SK-N-SH (cell line): ENCODE results near the gene RAB11FIP5. TPM values are rescaled to one million over a fixed set of nuclear protein-coding genes. Genes with fewer than 3 reads are reported as not detected.

Experiments
- CTCF ChIA-PET: fragments of 300-600, 350-600 bp; formaldehyde crosslinking; extraction: SDS; loops from one replicate; lab custom pipeline; 2021; lab: Yijun Ruan, JAX
- POLR2A ChIA-PET: fragments of 350-600 bp; sonication (Branson Sonifier 250); formaldehyde crosslinking; extraction: SDS; loops from one replicate; lab custom pipeline; 2020; ENCODE audit warnings: antibody characterized with exemption, inconsistent platforms; lab: Yijun Ruan, JAX
- DNase-seq: peaks from one replicate; pipeline ENCODE4 v3.0.0; 2012
- H2AFZ ChIP-seq: fragments of 200-600 bp; sonication (generic); 2 replicates; pipeline ENCODE4 v1.8.1; 2016; ENCODE audit warnings: antibody characterized with exemption, mild to moderate bottlenecking, low read depth
- H3F3A ChIP-seq: fragments of 200-600 bp; sonication (generic); replicated peaks from 2 replicates; pipeline ENCODE3; 2016; ENCODE audit warnings: antibody characterized with exemption, mild to moderate bottlenecking; ENCODE audit not compliant: insufficient read depth
- H3K27ac ChIP-seq, 2 experiments: fragments of 200-500 bp in 1 of 2; fragments of 200-600 bp in 1 of 2; sonication (Bioruptor generic) in 1 of 2; sonication (generic), shearing (Covaris generic) in 1 of 2; 2 replicates each; pipeline versions ENCODE4 v1.5.1 to v1.6.1; 2014 to 2016; ENCODE audit warnings: low read depth in 2 of 2, inconsistent platforms in 1 of 2, low read length in 1 of 2, mild to moderate bottlenecking in 1 of 2, mixed read lengths in 1 of 2
- H3K27me3 ChIP-seq: fragments of 200-600 bp; sonication (generic), shearing (Covaris generic); 2 replicates; pipeline ENCODE4 v1.6.1; 2016; ENCODE audit warnings: mixed run types; ENCODE audit not compliant: insufficient read depth
- H3K36me3 ChIP-seq, 2 experiments: fragments of 200-500 bp in 1 of 2; fragments of 200-600 bp in 1 of 2; sonication (Bioruptor generic) in 1 of 2; sonication (generic) in 1 of 2; replicated peaks in 1 of 2; 2 replicates each; pipeline versions ENCODE3 to v1.5.1; 2014 to 2016; ENCODE audit warnings: low read length in 1 of 2, mild to moderate bottlenecking in 1 of 2; ENCODE audit not compliant: insufficient read depth in 2 of 2, control insufficient read depth in 1 of 2
- H3K4me1 ChIP-seq, 2 experiments: fragments of 200-500 bp in 1 of 2; fragments of 200-600 bp in 1 of 2; sonication (Bioruptor generic) in 1 of 2; sonication (generic), shearing (Covaris generic) in 1 of 2; 2 replicates each; pipeline versions ENCODE4 v1.5.1 to v1.6.1; 2014 to 2016; ENCODE audit warnings: low read depth in 1 of 2, low read length in 1 of 2, mixed run types in 1 of 2; ENCODE audit not compliant: insufficient read depth in 2 of 2, control insufficient read depth in 1 of 2
- H3K4me2 ChIP-seq: fragments of 200-600 bp; sonication (generic), shearing (Covaris generic); 2 replicates; pipeline ENCODE4 v1.6.1; 2017; ENCODE audit warnings: mixed run types
- H3K4me3 ChIP-seq, 2 experiments: fragments of 200-500 bp in 1 of 2; fragments of 200-600 bp in 1 of 2; sonication (Bioruptor generic) in 1 of 2; sonication (generic), shearing (Covaris generic) in 1 of 2; 2 replicates each; pipeline versions ENCODE4 v1.5.1 to v1.8.1; 2014 to 2016; ENCODE audit warnings: low read depth in 2 of 2, inconsistent platforms in 1 of 2, low read length in 1 of 2, mild to moderate bottlenecking in 1 of 2, mixed read lengths in 1 of 2, moderate library complexity in 1 of 2
- H3K79me2 ChIP-seq: fragments of 200-600 bp; sonication (generic); 2 replicates; pipeline ENCODE4 v1.8.1; 2017; ENCODE audit warnings: mild to moderate bottlenecking; ENCODE audit not compliant: insufficient read depth
- H3K9ac ChIP-seq: fragments of 200-600 bp; sonication (generic); 2 replicates; pipeline ENCODE4 v1.6.1; 2017; ENCODE audit warnings: mixed run types
- H3K9me2 ChIP-seq: fragments of 200-600 bp; sonication (generic); 2 replicates; pipeline ENCODE4 v1.6.1; 2017; ENCODE audit warnings: mixed run types
- H3K9me3 ChIP-seq: fragments of 200-600 bp; sonication (generic); 2 replicates; pipeline ENCODE4 v1.6.1; 2017; ENCODE audit warnings: mixed run types, mild to moderate bottlenecking, moderate library complexity
- H4K20me1 ChIP-seq: fragments of 200-600 bp; sonication (generic); 2 replicates; pipeline ENCODE4 v1.6.1; 2017; ENCODE audit warnings: mild to moderate bottlenecking, mixed run types; ENCODE audit not compliant: insufficient read depth
- FOSL2 ChIP-seq: IDR thresholded peaks from 2 replicates; pipeline ENCODE4 v1.4.0; 2012; ENCODE audit warnings: low read depth, mild to moderate bottlenecking, moderate library complexity, borderline replicate concordance
- FOXM1 ChIP-seq: IDR thresholded peaks from 2 replicates; pipeline ENCODE4 v1.4.0; 2012; ENCODE audit warnings: low read depth, mild to moderate bottlenecking
- JUND ChIP-seq: IDR thresholded peaks from 2 replicates; pipeline ENCODE4 v1.4.0; 2012
- NRF1 ChIP-seq: IDR thresholded peaks from 2 replicates; pipeline ENCODE4 v1.6.1; 2012; ENCODE audit warnings: low read depth, mild to moderate bottlenecking, low read length
- RAD21 ChIP-seq: IDR thresholded peaks from 2 replicates; pipeline ENCODE4 v1.6.1; 2012; ENCODE audit warnings: mild to moderate bottlenecking, low read length
- RCOR1 ChIP-seq: fragments of 150-350 bp; IDR thresholded peaks from 2 replicates; pipeline ENCODE4 v1.6.1; 2017; ENCODE audit warnings: antibody characterized with exemption, low read length
- RFX5 ChIP-seq: IDR thresholded peaks from 2 replicates; pipeline ENCODE4 v1.6.1; 2012; ENCODE audit warnings: mild to moderate bottlenecking, improper control_type of control experiment, low read length
- SIN3A ChIP-seq: IDR thresholded peaks from 2 replicates; pipeline ENCODE4 v1.6.1; 2012; ENCODE audit warnings: low read depth, mild to moderate bottlenecking, low read length, moderate library complexity, borderline replicate concordance
- TCF12 ChIP-seq: IDR thresholded peaks from 2 replicates; pipeline ENCODE4 v1.4.0; 2012
- TEAD4 ChIP-seq: IDR thresholded peaks from 2 replicates; pipeline ENCODE4 v1.4.0; 2012; ENCODE audit warnings: mild to moderate bottlenecking, borderline replicate concordance; ENCODE audit not compliant: insufficient read depth
- WGBS: methylation state at CpG from one replicate; pipeline ENCODE4 v1.1.6; 2017; ENCODE audit warnings: low lambda C conversion rate; 5-methylcytosine and 5-hydroxymethylcytosine counted together
- polyA plus RNA-seq, 3 experiments: library from polyadenylated mRNA; depleted of rRNA; stranded (reverse); fragments of >200 nt; gene quantifications; 2 replicates each; pipeline ENCODE4 v1.2.3, GENCODE V29; 2012
- TF ChIP-seq, protein P1 (sequence below): fragments of 150-350 bp; IDR thresholded peaks from 2 replicates; pipeline ENCODE4 v1.6.1; 2017; ENCODE audit warnings: antibody characterized with exemption, low read length, low read depth, borderline replicate concordance
- TF ChIP-seq, protein P2 (sequence below): IDR thresholded peaks from 2 replicates; pipeline ENCODE4 v1.4.0; 2012; ENCODE audit warnings: low read depth, borderline replicate concordance
- TF ChIP-seq, protein P3 (sequence below): IDR thresholded peaks from 2 replicates; pipeline ENCODE4; 2012
- TF ChIP-seq, protein P4 (sequence below): fragments of 150-350 bp; IDR thresholded peaks from 2 replicates; pipeline ENCODE4 v1.6.1; 2016; ENCODE audit warnings: mild to moderate bottlenecking, low read depth, low read length
- TF ChIP-seq, protein P5 (sequence below): IDR thresholded peaks from 2 replicates; pipeline ENCODE4 v1.4.0; 2012; ENCODE audit warnings: low read depth

The RAB11FIP5 gene
- polyA plus RNA-seq, 1 of the 3 experiments (the other 2 are of a cell fraction) = 17.1 TPM

DNA sequence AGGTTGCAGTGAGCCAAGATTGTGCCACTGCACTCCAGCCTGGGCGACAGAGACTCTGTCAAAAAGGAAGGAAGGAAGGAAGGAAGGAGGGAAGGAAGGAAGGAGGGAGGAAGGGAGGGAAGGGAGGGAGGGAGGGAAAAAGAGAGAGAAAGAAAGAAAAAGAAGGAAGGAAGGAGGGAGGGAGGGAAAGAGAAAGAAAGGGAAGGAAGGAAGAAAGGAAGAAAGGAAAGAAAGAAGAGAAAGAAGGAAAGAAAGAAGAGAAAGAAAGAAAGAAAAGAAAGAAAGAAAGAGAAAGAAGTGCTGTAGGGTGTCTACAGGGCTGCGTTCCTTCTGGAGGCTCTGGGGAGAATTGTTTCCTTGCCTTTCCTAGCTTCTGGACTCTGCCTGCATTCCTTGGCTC lies 22.5 kb upstream of the RAB11FIP5 start:
- H3K9me3 ChIP-seq = 0 out of 2 replicates have a peak, but pooled peaks cover 3% of the 10 kb centered on the region
- 69% methylated on average over 2 of the region's 2 CpGs for WGBS
- H3K4me2 ChIP-seq = no peak overlapping the region
- H3F3A ChIP-seq = peaks cover 2% of the 10 kb centered on the region
- no peaks in the 10 kb centered on the region for H3K27me3 ChIP-seq
- H3K9me2 ChIP-seq = no peaks in the 10 kb centered on the region
- H3K36me3 ChIP-seq = no peaks in the 10 kb centered on the region
- no peak for DNase-seq
- TF ChIP-seq, protein P1, sequence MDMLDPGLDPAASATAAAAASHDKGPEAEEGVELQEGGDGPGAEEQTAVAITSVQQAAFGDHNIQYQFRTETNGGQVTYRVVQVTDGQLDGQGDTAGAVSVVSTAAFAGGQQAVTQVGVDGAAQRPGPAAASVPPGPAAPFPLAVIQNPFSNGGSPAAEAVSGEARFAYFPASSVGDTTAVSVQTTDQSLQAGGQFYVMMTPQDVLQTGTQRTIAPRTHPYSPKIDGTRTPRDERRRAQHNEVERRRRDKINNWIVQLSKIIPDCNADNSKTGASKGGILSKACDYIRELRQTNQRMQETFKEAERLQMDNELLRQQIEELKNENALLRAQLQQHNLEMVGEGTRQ = no peak
- no peak for TF ChIP-seq JUND
- TF ChIP-seq FOXM1 = no peak
- POLR2A ChIA-PET = no interaction called here
- CTCF ChIA-PET = interaction anchor here (1.4 kb wide), 1 partner anchor 21 kb away, joined by 5 read pairs; no protein-coding TSS in a partner anchor
- H2AFZ ChIP-seq = no peak overlapping the region
- no peak overlapping the region for H3K27ac ChIP-seq
- H3K79me2 ChIP-seq = no peaks in the 10 kb centered on the region
- no peaks in the 10 kb centered on the region for H4K20me1 ChIP-seq
- H3K4me3 ChIP-seq = no peak overlapping the region
- no peaks in the 10 kb centered on the region; a peak in 1 of 4 replicates for H3K4me1 ChIP-seq
- H3K9ac ChIP-seq = no peak overlapping the region

DNA sequence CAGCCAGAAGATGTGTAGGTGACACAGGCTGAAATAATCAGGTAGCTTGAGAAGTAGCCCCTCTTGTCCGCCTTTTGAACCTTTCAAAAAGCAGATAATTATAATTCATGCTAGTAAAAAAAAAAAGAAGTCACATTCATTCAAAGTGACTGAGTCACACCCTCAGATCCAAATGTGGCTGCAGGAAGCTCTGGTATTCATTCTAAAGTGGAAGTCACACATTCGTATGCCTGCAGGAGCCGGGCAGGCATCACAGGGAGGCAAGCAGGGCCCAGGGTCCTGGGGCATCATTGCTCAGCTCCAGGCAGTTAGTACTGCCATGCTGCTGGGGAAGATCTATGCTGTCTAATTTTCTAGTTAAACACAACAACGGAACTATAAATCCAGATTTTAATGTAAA lies 21.7 kb upstream of the RAB11FIP5 start:
- H4K20me1 ChIP-seq = no peaks in the 10 kb centered on the region
- H3K9me3 ChIP-seq = 0 out of 2 replicates have a peak, but pooled peaks cover 3% of the 10 kb centered on the region
- CTCF ChIA-PET = interaction anchor here (0.9 to 1.4 kb wide), 2 partner anchors 22 to 43 kb away, joined by 3 to 5 read pairs; no protein-coding TSS in a partner anchor
- no peak overlapping the region for H3K27ac ChIP-seq
- no peaks in the 10 kb centered on the region for H3F3A ChIP-seq
- POLR2A ChIA-PET = no interaction called here
- no peak overlapping the region for H3K4me3 ChIP-seq
- H3K9me2 ChIP-seq = no peaks in the 10 kb centered on the region
- H3K4me1 ChIP-seq = no peaks in the 10 kb centered on the region; a peak in 1 of 4 replicates
- H2AFZ ChIP-seq = no peak overlapping the region
- TF ChIP-seq TCF12 = no peak
- no peak overlapping the region for H3K4me2 ChIP-seq
- H3K27me3 ChIP-seq = no peaks in the 10 kb centered on the region; the same call in 1 of the 2 replicates
- H3K9ac ChIP-seq = no peak overlapping the region
- H3K36me3 ChIP-seq = no peaks in the 10 kb centered on the region
- 65% methylated on average over 4 of the region's 4 CpGs for WGBS
- H3K79me2 ChIP-seq = no peaks in the 10 kb centered on the region
- DNase-seq = no peak

DNA sequence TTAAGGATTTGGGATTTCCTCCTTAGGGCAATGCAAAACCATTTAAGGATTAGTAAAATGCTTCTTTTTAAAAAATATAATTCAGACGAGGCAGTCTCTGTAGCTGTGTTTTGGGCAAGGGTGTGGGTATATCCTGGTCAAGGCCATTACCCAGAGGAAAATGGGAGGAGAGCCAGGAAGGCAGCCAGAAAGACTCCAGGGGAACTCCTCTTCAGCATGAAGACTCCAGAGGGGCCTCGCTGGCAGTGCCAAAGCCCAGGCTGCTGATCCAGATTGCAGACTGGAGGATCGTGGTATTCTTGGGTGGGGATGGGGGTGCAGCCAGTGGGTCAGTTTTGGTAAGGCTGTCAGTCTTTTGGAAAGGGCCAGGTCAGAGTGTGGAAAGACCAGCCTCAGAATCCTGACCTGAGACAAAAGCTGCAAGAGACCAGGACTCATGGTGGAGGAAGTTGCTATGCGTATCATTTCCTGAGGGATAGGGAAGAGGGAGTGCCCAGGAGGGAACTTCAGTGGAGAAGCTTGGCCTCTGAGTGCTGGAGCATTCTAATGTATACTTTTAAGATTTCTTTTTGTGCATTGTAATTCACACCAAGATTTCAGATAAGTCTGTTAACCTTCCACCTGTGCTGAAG lies 20.9 kb upstream of the RAB11FIP5 start:
- H3K9me2 ChIP-seq = no peaks in the 10 kb centered on the region
- H3K79me2 ChIP-seq = no peaks in the 10 kb centered on the region
- ChIA-PET CTCF (interaction anchor here (0.9 kb wide), 2 partner anchors 43 to 44 kb away, joined by 3 read pairs; no protein-coding TSS in a partner anchor), POLR2A (no interaction called here)
- no peaks in the 10 kb centered on the region; a peak in 1 of 4 replicates for H3K4me1 ChIP-seq
- H3K27ac ChIP-seq = no peak overlapping the region
- H3K9me3 ChIP-seq = 0 out of 2 replicates have a peak, but pooled peaks cover 3% of the 10 kb centered on the region
- no peaks in the 10 kb centered on the region; the same call in 1 of the 2 replicates for H3K27me3 ChIP-seq
- H3F3A ChIP-seq = no peaks in the 10 kb centered on the region
- H2AFZ ChIP-seq = no peak overlapping the region
- no peak overlapping the region for H3K4me2 ChIP-seq
- 65% methylated on average over 4 of the region's 4 CpGs for WGBS
- no peaks in the 10 kb centered on the region for H3K36me3 ChIP-seq
- no peaks in the 10 kb centered on the region for H4K20me1 ChIP-seq
- no peak overlapping the region for H3K4me3 ChIP-seq
- no peak overlapping the region for H3K9ac ChIP-seq
- no peak for DNase-seq
- TF ChIP-seq RCOR1 = no peak
- TF ChIP-seq RFX5 = no peak
- TF ChIP-seq, protein P2, sequence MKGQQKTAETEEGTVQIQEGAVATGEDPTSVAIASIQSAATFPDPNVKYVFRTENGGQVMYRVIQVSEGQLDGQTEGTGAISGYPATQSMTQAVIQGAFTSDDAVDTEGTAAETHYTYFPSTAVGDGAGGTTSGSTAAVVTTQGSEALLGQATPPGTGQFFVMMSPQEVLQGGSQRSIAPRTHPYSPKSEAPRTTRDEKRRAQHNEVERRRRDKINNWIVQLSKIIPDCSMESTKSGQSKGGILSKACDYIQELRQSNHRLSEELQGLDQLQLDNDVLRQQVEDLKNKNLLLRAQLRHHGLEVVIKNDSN = no peak
- TF ChIP-seq NRF1 = no peak
- TF ChIP-seq, protein P3, sequence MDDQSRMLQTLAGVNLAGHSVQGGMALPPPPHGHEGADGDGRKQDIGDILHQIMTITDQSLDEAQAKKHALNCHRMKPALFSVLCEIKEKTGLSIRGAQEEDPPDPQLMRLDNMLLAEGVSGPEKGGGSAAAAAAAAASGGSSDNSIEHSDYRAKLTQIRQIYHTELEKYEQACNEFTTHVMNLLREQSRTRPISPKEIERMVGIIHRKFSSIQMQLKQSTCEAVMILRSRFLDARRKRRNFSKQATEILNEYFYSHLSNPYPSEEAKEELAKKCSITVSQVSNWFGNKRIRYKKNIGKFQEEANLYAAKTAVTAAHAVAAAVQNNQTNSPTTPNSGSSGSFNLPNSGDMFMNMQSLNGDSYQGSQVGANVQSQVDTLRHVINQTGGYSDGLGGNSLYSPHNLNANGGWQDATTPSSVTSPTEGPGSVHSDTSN = no peak
- no peak for TF ChIP-seq TEAD4
- TF ChIP-seq SIN3A = no peak
- TF ChIP-seq, protein P4, sequence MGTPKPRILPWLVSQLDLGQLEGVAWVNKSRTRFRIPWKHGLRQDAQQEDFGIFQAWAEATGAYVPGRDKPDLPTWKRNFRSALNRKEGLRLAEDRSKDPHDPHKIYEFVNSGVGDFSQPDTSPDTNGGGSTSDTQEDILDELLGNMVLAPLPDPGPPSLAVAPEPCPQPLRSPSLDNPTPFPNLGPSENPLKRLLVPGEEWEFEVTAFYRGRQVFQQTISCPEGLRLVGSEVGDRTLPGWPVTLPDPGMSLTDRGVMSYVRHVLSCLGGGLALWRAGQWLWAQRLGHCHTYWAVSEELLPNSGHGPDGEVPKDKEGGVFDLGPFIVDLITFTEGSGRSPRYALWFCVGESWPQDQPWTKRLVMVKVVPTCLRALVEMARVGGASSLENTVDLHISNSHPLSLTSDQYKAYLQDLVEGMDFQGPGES = no peak
- TF ChIP-seq, protein P5, sequence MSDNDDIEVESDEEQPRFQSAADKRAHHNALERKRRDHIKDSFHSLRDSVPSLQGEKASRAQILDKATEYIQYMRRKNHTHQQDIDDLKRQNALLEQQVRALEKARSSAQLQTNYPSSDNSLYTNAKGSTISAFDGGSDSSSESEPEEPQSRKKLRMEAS = no peak
- no peak for TF ChIP-seq FOSL2
- TF ChIP-seq RAD21 = no peak
